Left forelimb (tissue), 1 donor: ENCODE measurements around the gene DHCR24.

ENCODE experiments used
- DNase-seq: peaks from one replicate; pipeline ENCODE4 v3.0.0-alpha.2; 2018; ENCODE audit warnings: low spot score

Gene DHCR24

GRCh38 chr1:54816130-54816529 is 70.9 kb downstream of the DHCR24 start:
- no peak for DNase-seq

GRCh38 chr1:54815086-54815876 is 71.7 kb downstream of the DHCR24 start:
- no peak for DNase-seq

GRCh38 chr1:54814571-54814970 is 72.4 kb downstream of the DHCR24 start:
- DNase-seq: no peak

GRCh38 chr1:54814126-54814498 is 72.9 kb downstream of the DHCR24 start:
- no peak for DNase-seq

- no peak for DNase-seq
These were observed 73.4 kb downstream of the DHCR24 start for GRCh38 chr1:54813485-54814125.

- no peak for DNase-seq
These were observed 74.1 kb downstream of the DHCR24 start for GRCh38 chr1:54812801-54813484.

GRCh38 chr1:54811739-54812655 is 75.0 kb downstream of the DHCR24 start:
- DNase-seq: no peak

GRCh38 chr1:54811066-54811465 is 75.9 kb downstream of the DHCR24 start:
- DNase-seq: no peak

- no peak for DNase-seq
These were observed 76.6 kb downstream of the DHCR24 start for GRCh38 chr1:54810153-54810942.

- DNase-seq: no peak
These were observed 77.4 kb downstream of the DHCR24 start for GRCh38 chr1:54809496-54810074.

- no peak for DNase-seq
These were observed 78.4 kb downstream of the DHCR24 start for GRCh38 chr1:54808443-54809207.

- no peak for DNase-seq
These were observed 79.2 kb downstream of the DHCR24 start for GRCh38 chr1:54807756-54808155.

- peak; percentile 59 for DNase-seq
These were observed 79.9 kb downstream of the DHCR24 start for GRCh38 chr1:54806931-54807611.

- DNase-seq: no peak
These were observed 81.0 kb downstream of the DHCR24 start for GRCh38 chr1:54805981-54806381.

GRCh38 chr1:54805466-54805865 is 81.5 kb downstream of the DHCR24 start:
- peak; percentile 47 for DNase-seq

- no peak for DNase-seq
These were observed 82.4 kb downstream of the DHCR24 start for GRCh38 chr1:54804471-54805132.

- no peak for DNase-seq
These were observed 83.1 kb downstream of the DHCR24 start for GRCh38 chr1:54803761-54804470.
